A673 (cell line): ENCODE data around the gene CTF1.

Experiments
- EZH2 ChIP-seq: fragments of 200-600 bp; sonication (generic); IDR thresholded peaks from 2 replicates; pipeline ENCODE4 v1.6.1; 2017; ENCODE audit warnings: borderline replicate concordance, low read depth, mild to moderate bottlenecking, mixed read lengths, antibody characterized with exemption, low read length; ENCODE audit not compliant: poor library complexity, severe bottlenecking
- TF ChIP-seq, protein P1 (sequence below): fragments of 300-800, 200-600 bp; sonication (generic); conservative IDR thresholded peaks from 2 replicates; pipeline ENCODE4 v1.5.1; 2017; ENCODE audit warnings: low read depth, mild to moderate bottlenecking, antibody characterized with exemption, low read length, moderate library complexity, mixed read lengths

DNA sequence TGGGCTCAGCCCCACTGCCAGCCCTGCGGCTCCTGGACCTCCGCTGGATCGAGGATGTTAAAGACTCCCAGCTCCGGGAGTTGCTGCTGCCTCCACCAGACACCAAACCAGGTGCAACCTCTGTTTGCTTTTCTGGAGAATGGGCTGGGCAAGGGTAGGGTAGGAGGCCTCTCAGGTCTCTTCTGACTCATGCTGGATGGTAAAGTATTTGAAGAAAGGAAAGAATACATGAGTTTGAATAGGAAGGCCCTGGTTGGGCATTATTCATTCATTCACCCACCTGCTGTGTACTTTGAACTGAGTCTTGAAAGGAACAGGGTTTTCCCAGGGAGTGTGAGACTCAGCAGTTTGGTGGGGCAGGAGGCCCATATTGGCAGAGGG lies 46.0 kb downstream of the CTF1 start:
- TF ChIP-seq, protein P1, sequence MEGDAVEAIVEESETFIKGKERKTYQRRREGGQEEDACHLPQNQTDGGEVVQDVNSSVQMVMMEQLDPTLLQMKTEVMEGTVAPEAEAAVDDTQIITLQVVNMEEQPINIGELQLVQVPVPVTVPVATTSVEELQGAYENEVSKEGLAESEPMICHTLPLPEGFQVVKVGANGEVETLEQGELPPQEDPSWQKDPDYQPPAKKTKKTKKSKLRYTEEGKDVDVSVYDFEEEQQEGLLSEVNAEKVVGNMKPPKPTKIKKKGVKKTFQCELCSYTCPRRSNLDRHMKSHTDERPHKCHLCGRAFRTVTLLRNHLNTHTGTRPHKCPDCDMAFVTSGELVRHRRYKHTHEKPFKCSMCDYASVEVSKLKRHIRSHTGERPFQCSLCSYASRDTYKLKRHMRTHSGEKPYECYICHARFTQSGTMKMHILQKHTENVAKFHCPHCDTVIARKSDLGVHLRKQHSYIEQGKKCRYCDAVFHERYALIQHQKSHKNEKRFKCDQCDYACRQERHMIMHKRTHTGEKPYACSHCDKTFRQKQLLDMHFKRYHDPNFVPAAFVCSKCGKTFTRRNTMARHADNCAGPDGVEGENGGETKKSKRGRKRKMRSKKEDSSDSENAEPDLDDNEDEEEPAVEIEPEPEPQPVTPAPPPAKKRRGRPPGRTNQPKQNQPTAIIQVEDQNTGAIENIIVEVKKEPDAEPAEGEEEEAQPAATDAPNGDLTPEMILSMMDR: no peak
- no peak for TF ChIP-seq EZH2
